Neural cell (in vitro differentiated cells): Measurements from ENCODE around the gene SLC35B2. TPM values are rescaled to one million over a fixed set of nuclear protein-coding genes. Genes with fewer than 3 reads are reported as not detected.

Experiments used
- H2AFZ ChIP-seq: fragments of 200-600, 300-800 bp; sonication (generic), shearing (Covaris generic); 2 replicates; pipeline ENCODE4 v1.6.0; 2014; ENCODE audit warnings: low read depth, mild to moderate bottlenecking, antibody characterized with exemption, low read length, moderate library complexity
- H3F3A ChIP-seq: fragments of 200-600 bp; shearing (Covaris generic); 2 replicates; pipeline ENCODE4 v1.6.1; 2016; ENCODE audit warnings: mild to moderate bottlenecking, moderate library complexity, mixed read lengths, antibody characterized with exemption, low read length; ENCODE audit not compliant: insufficient read depth, poor library complexity, severe bottlenecking
- H3K27ac ChIP-seq: fragments of 200-600, 300-800 bp; sonication (generic), shearing (Covaris generic); 2 replicates; pipeline ENCODE4 v1.5.1; 2014; ENCODE audit warnings: mild to moderate bottlenecking, low read length, moderate library complexity
- H3K27me3 ChIP-seq: fragments of 300-800, 200-600 bp; sonication (generic), shearing (Covaris generic); 2 replicates; pipeline ENCODE4 v1.6.0; 2014; ENCODE audit warnings: mild to moderate bottlenecking, low read depth, low read length, moderate library complexity; ENCODE audit not compliant: insufficient read depth
- H3K36me3 ChIP-seq: fragments of 300-800, 200-600 bp; sonication (generic), shearing (Covaris generic); 2 replicates; pipeline ENCODE4 v1.5.1; 2014; ENCODE audit warnings: mild to moderate bottlenecking, antibody characterized with exemption, low read length, moderate library complexity; ENCODE audit not compliant: insufficient read depth
- H3K4me2 ChIP-seq: fragments of 300-800, 200-600 bp; sonication (generic), shearing (Covaris generic); 2 replicates; pipeline ENCODE4 v1.6.0; 2014; ENCODE audit warnings: mild to moderate bottlenecking, low read length
- H3K4me3 ChIP-seq: fragments of 300-800, 200-600 bp; sonication (generic), shearing (Covaris generic); 2 replicates; pipeline ENCODE4 v1.5.1; 2014; ENCODE audit warnings: mild to moderate bottlenecking, low read length, moderate library complexity
- H3K79me2 ChIP-seq: fragments of 200-600 bp; shearing (Covaris generic); replicated peaks from 2 replicates; pipeline ENCODE4 v1.6.0; 2014; ENCODE audit warnings: mild to moderate bottlenecking, low read length, moderate library complexity; ENCODE audit not compliant: insufficient read depth
- H3K9ac ChIP-seq: fragments of 300-800, 200-600 bp; sonication (generic), shearing (Covaris generic); 2 replicates; pipeline ENCODE4 v1.6.1; 2016; ENCODE audit warnings: mild to moderate bottlenecking, low read length, mixed read lengths
- H3K9me2 ChIP-seq: fragments of 200-600 bp; shearing (Covaris generic); 2 replicates; pipeline ENCODE4 v1.6.1; 2016; ENCODE audit warnings: mild to moderate bottlenecking, low read length, mixed read lengths; ENCODE audit not compliant: insufficient read depth
- H3K9me3 ChIP-seq: fragments of 200-600, 300-800 bp; sonication (generic), shearing (Covaris generic); 2 replicates; pipeline ENCODE4 v1.6.1; 2016; ENCODE audit warnings: mild to moderate bottlenecking, mixed run types, low read length, moderate library complexity, mixed read lengths
- H4K20me1 ChIP-seq: fragments of 200-600 bp; shearing (Covaris generic); 2 replicates; pipeline ENCODE4 v1.6.1; 2016; ENCODE audit warnings: mild to moderate bottlenecking, mixed run types; ENCODE audit not compliant: insufficient read depth
- CTCF ChIP-seq: fragments of 450-650 bp; IDR thresholded peaks from 2 replicates; pipeline ENCODE4 v1.5.1; 2014; ENCODE audit warnings: antibody characterized with exemption, mild to moderate bottlenecking, moderate library complexity; ENCODE audit not compliant: poor library complexity, severe bottlenecking
- EP300 ChIP-seq: fragments of 450-650 bp; conservative IDR thresholded peaks from 2 replicates; pipeline ENCODE4 v1.6.1; 2014; ENCODE audit warnings: antibody characterized with exemption, mild to moderate bottlenecking, moderate library complexity; ENCODE audit not compliant: poor library complexity, severe bottlenecking
- EZH2 ChIP-seq: fragments of 200-600, 300-800 bp; shearing (Covaris generic), sonication (generic); IDR thresholded peaks from 2 replicates; pipeline ENCODE4 v1.6.1; 2014; ENCODE audit warnings: antibody characterized with exemption, low read length, borderline replicate concordance, mild to moderate bottlenecking; ENCODE audit not compliant: insufficient read depth, poor library complexity, severe bottlenecking
- MXI1 ChIP-seq: fragments of 450-650 bp; conservative IDR thresholded peaks from 2 replicates; pipeline ENCODE4 v1.6.1; 2014; ENCODE audit warnings: antibody characterized with exemption, mild to moderate bottlenecking; ENCODE audit not compliant: poor library complexity, severe bottlenecking
- POLR2AphosphoS5 ChIP-seq: IDR thresholded peaks from 2 replicates; pipeline ENCODE4 v1.6.1; 2012
- RAD21 ChIP-seq: fragments of 450-650 bp; conservative IDR thresholded peaks from 2 replicates; pipeline ENCODE4 v1.6.1; 2014; ENCODE audit warnings: antibody characterized with exemption, mild to moderate bottlenecking, moderate library complexity
- SMC3 ChIP-seq: fragments of 450-650 bp; conservative IDR thresholded peaks from 2 replicates; pipeline ENCODE4 v1.6.1; 2014; ENCODE audit warnings: antibody characterized with exemption, mild to moderate bottlenecking, moderate library complexity; ENCODE audit not compliant: poor library complexity
- TAF1 ChIP-seq: IDR thresholded peaks from 2 replicates; pipeline ENCODE4 v1.6.1; 2012; ENCODE audit warnings: low read depth
- polyA plus RNA-seq: library from polyadenylated mRNA; depleted of rRNA; stranded (reverse); fragments of >200 nt; gene quantifications from 2 replicates; pipeline ENCODE4 v1.2.3, GENCODE V29; 2014
- TF ChIP-seq, protein P1 (sequence below): IDR thresholded peaks from 2 replicates; pipeline ENCODE4 v1.6.1; 2012; ENCODE audit warnings: borderline replicate concordance

SLC35B2 gene
- polyA plus RNA-seq, 1 donor from 2014 or later, result 44.5 TPM

- no peak overlapping the region for H3K4me2 ChIP-seq
- no peak overlapping the region for H3K27ac ChIP-seq
- H2AFZ ChIP-seq, result no peak overlapping the region
Measured at GRCh38 chr6:44234101-44235025, 23.0 kb downstream of the SLC35B2 start.

GRCh38 chr6:44233567-44234100 is 23.7 kb downstream of the SLC35B2 start:
- H2AFZ ChIP-seq, result no peak overlapping the region
- no peaks in the 10 kb centered on the region for H3K27me3 ChIP-seq
- H3F3A ChIP-seq, result no peaks in the 10 kb centered on the region
- H4K20me1 ChIP-seq, result no peaks in the 10 kb centered on the region
- H3K9ac ChIP-seq, result no peak overlapping the region
- H3K9me3 ChIP-seq, result no peaks in the 10 kb centered on the region
- no peaks in the 10 kb centered on the region for H3K79me2 ChIP-seq
- no peak overlapping the region for H3K27ac ChIP-seq
- no peaks in the 10 kb centered on the region for H3K36me3 ChIP-seq
- no peak overlapping the region for H3K4me2 ChIP-seq
- H3K4me3 ChIP-seq, result no peak overlapping the region
- H3K9me2 ChIP-seq, result no peaks in the 10 kb centered on the region
- TF ChIP-seq MXI1, result no peak
- no peak for TF ChIP-seq SMC3
- TF ChIP-seq CTCF, result no peak
- TF ChIP-seq TAF1, result no peak
- no peak for TF ChIP-seq EP300
- TF ChIP-seq, protein P1, sequence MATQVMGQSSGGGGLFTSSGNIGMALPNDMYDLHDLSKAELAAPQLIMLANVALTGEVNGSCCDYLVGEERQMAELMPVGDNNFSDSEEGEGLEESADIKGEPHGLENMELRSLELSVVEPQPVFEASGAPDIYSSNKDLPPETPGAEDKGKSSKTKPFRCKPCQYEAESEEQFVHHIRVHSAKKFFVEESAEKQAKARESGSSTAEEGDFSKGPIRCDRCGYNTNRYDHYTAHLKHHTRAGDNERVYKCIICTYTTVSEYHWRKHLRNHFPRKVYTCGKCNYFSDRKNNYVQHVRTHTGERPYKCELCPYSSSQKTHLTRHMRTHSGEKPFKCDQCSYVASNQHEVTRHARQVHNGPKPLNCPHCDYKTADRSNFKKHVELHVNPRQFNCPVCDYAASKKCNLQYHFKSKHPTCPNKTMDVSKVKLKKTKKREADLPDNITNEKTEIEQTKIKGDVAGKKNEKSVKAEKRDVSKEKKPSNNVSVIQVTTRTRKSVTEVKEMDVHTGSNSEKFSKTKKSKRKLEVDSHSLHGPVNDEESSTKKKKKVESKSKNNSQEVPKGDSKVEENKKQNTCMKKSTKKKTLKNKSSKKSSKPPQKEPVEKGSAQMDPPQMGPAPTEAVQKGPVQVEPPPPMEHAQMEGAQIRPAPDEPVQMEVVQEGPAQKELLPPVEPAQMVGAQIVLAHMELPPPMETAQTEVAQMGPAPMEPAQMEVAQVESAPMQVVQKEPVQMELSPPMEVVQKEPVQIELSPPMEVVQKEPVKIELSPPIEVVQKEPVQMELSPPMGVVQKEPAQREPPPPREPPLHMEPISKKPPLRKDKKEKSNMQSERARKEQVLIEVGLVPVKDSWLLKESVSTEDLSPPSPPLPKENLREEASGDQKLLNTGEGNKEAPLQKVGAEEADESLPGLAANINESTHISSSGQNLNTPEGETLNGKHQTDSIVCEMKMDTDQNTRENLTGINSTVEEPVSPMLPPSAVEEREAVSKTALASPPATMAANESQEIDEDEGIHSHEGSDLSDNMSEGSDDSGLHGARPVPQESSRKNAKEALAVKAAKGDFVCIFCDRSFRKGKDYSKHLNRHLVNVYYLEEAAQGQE, result no peak
- no peak for TF ChIP-seq POLR2AphosphoS5

More at GRCh38 chr6:44234101-44235025, 23.0 kb downstream of the SLC35B2 start:
- Histone ChIP-seq H3F3A (no peaks in the 10 kb centered on the region), H3K36me3 (no peaks in the 10 kb centered on the region), H3K4me3 (no peak overlapping the region), H4K20me1 (no peaks in the 10 kb centered on the region), H3K79me2 (no peaks in the 10 kb centered on the region), H3K9ac (no peak overlapping the region), H3K9me2 (no peaks in the 10 kb centered on the region), H3K27me3 (no peaks in the 10 kb centered on the region), H3K9me3 (no peaks in the 10 kb centered on the region)
- TF ChIP-seq EP300 (no peak), CTCF (peak; percentile 45), SMC3 (peak; percentile 25), MXI1 (no peak), POLR2AphosphoS5 (no peak), EZH2 (no peak), RAD21 (peak; percentile 24), TAF1 (no peak)
- TF ChIP-seq, protein P1, result no peak
